Measurements from ENCODE around the gene KREMEN2.

Gene KREMEN2

DNA sequence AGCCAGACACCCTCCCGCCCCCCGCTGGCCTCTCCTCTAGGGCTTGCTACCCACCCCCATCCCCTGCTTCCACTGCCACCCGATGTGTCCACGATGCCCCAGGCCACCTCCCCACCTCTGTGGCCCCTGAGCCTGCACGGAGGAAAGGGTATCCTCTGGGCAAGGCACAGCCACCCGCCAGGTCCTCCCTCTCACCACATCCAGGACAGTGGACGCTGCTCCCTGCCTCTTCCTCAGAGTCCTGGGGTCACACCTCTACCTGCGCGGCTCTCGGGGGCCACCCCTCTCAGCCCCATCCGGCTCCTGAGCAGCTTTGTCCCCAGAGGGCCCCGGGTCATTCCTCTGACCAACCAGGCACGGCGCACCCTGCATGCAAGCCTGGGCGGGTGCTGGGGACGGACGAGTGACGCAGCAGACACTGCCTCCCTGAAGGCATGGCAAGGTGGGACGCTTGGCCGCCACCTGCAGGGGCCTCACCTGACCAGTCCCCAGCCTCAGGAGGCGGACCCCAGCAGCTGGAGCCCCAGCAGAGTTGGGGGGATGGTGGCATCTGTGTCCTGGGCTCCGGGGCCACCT lies 27.6 kb upstream of the KREMEN2 start:
- no peaks in the 10 kb centered on the region for H3K79me2 ChIP-seq (ENCODE audit: insufficient read depth, low read length)
- peaks cover 9% of the 10 kb centered on the region; the same call in 1 of the 2 replicates for H3K36me3 ChIP-seq (ENCODE audit: insufficient read depth, low read length)
- no peak overlapping the region for H3K4me3 ChIP-seq (ENCODE audit: low read length, poor library complexity, severe bottlenecking)
- H3F3A ChIP-seq (ENCODE audit: low read depth): no peaks in the 10 kb centered on the region
- no peaks in the 10 kb centered on the region for H3K9me2 ChIP-seq (replicated peaks; ENCODE audit: low read depth, low read length)
- no peak overlapping the region for H3K9ac ChIP-seq (ENCODE audit: low read depth, low read length, poor library complexity, severe bottlenecking)
- TF ChIP-seq CTCF (conservative IDR thresholded peaks at IDR 0.05; ENCODE audit: low read length) (no peak), EZH2phosphoT487 (IDR thresholded peaks at IDR 0.05; ENCODE audit: borderline replicate concordance) (no peak)
- H4K20me1 ChIP-seq (ENCODE audit: insufficient read depth, low read length, poor library complexity, severe bottlenecking): no peaks in the 10 kb centered on the region
- no peaks in the 10 kb centered on the region for H3K27me3 ChIP-seq (ENCODE audit: insufficient read depth, low read length, poor library complexity, severe bottlenecking)
- no peak overlapping the region for H2AFZ ChIP-seq (ENCODE audit: low read length)
- no peaks in the 10 kb centered on the region for H3K4me1 ChIP-seq (ENCODE audit: insufficient read depth, low read length, poor library complexity, severe bottlenecking)
- H3K4me2 ChIP-seq (ENCODE audit: low read depth, low read length, poor library complexity, severe bottlenecking): no peak overlapping the region
- no peaks in the 10 kb centered on the region for H3K9me3 ChIP-seq (ENCODE audit: insufficient read depth, low read depth, low read length)

DNA sequence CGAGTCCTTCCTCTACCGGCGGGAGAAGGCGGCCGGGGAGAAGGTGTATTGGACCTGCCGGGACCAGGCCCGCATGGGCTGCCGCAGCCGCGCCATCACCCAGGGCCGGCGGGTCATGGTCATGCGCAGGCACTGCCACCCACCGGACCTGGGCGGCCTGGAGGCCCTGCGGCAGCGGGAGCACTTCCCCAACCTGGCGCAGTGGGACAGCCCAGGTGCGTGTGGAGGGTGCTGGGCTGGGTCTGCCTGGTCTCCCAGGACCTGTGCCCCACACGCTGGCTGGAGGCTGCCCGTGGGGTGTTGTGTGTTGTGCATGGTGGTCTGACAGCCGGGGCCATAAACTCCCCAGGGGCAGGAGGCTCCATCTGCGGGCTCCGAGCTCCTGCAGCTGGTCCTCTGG lies 26.9 kb upstream of the KREMEN2 start:
- Histone ChIP-seq H3K9me2 (replicated peaks; ENCODE audit: low read depth, low read length) (no peaks in the 10 kb centered on the region), H3K4me2 (ENCODE audit: low read depth, low read length, poor library complexity, severe bottlenecking) (no peak overlapping the region), H2AFZ (ENCODE audit: low read length) (no peak overlapping the region), H3K4me3 (ENCODE audit: low read length, poor library complexity, severe bottlenecking) (no peak overlapping the region), H3K4me1 (ENCODE audit: insufficient read depth, low read length, poor library complexity, severe bottlenecking) (no peaks in the 10 kb centered on the region), H3F3A (ENCODE audit: low read depth) (no peaks in the 10 kb centered on the region), H3K27me3 (ENCODE audit: insufficient read depth, low read length, poor library complexity, severe bottlenecking) (no peaks in the 10 kb centered on the region), H4K20me1 (ENCODE audit: insufficient read depth, low read length, poor library complexity, severe bottlenecking) (no peaks in the 10 kb centered on the region), H3K9me3 (ENCODE audit: insufficient read depth, low read depth, low read length) (no peaks in the 10 kb centered on the region), H3K79me2 (ENCODE audit: insufficient read depth, low read length) (no peaks in the 10 kb centered on the region), H3K9ac (ENCODE audit: low read depth, low read length, poor library complexity, severe bottlenecking) (no peak overlapping the region), H3K36me3 (ENCODE audit: insufficient read depth, low read length) (peaks cover 9% of the 10 kb centered on the region; the same call in 1 of the 2 replicates)
- TF ChIP-seq EZH2phosphoT487 (IDR thresholded peaks at IDR 0.05; ENCODE audit: borderline replicate concordance) (no peak), CTCF (conservative IDR thresholded peaks at IDR 0.05; ENCODE audit: low read length) (no peak)

DNA sequence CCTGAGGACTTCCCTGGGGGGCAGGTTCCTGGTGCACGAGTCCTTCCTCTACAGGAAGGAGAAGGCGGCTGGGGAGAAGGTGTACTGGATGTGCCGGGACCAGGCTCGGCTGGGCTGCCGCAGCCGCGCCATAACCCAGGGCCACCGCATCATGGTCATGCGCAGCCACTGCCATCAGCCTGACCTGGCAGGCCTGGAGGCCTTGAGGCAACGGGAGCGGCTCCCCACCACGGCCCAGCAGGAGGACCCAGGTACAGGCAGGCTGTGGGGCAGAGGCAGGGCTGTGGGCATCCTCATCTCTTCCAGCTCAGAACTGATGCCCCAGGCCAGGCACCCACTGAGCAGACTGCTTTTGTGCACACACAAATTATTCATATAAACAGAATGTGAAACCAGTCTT lies 25.9 kb upstream of the KREMEN2 start:
- Histone ChIP-seq H3K4me1 (ENCODE audit: insufficient read depth, low read length, poor library complexity, severe bottlenecking) (no peaks in the 10 kb centered on the region), H3K9me3 (ENCODE audit: insufficient read depth, low read depth, low read length) (no peaks in the 10 kb centered on the region), H3K9ac (ENCODE audit: low read depth, low read length, poor library complexity, severe bottlenecking) (no peak overlapping the region), H3K79me2 (ENCODE audit: insufficient read depth, low read length) (no peaks in the 10 kb centered on the region), H3K4me2 (ENCODE audit: low read depth, low read length, poor library complexity, severe bottlenecking) (no peak overlapping the region), H2AFZ (ENCODE audit: low read length) (no peak overlapping the region), H3K9me2 (replicated peaks; ENCODE audit: low read depth, low read length) (no peaks in the 10 kb centered on the region), H3K4me3 (ENCODE audit: low read length, poor library complexity, severe bottlenecking) (no peak overlapping the region), H3K36me3 (ENCODE audit: insufficient read depth, low read length) (peaks cover 9% of the 10 kb centered on the region; the same call in 1 of the 2 replicates), H3K27me3 (ENCODE audit: insufficient read depth, low read length, poor library complexity, severe bottlenecking) (no peaks in the 10 kb centered on the region), H4K20me1 (ENCODE audit: insufficient read depth, low read length, poor library complexity, severe bottlenecking) (no peaks in the 10 kb centered on the region), H3F3A (ENCODE audit: low read depth) (no peaks in the 10 kb centered on the region)
- no peak for TF ChIP-seq CTCF (conservative IDR thresholded peaks at IDR 0.05; ENCODE audit: low read length)
- no peak for TF ChIP-seq EZH2phosphoT487 (IDR thresholded peaks at IDR 0.05; ENCODE audit: borderline replicate concordance)
